Fibroblast of the aortic adventitia (primary cell): Measurements from ENCODE around the gene PRMT5. TPM values are rescaled to one million over a fixed set of nuclear protein-coding genes. Genes with fewer than 3 reads are reported as not detected.

Source experiments
- DNase-seq: peaks from one replicate; pipeline ENCODE4 v3.0.0-alpha.2; 2010; ENCODE audit warnings: low read depth
- H3K4me3 ChIP-seq: 2 replicates; pipeline ENCODE4 v1.5.1; 2011; ENCODE audit warnings: low read depth, mild to moderate bottlenecking, control low read depth, low read length, moderate library complexity
- total RNA-seq: library from RNA; depleted of rRNA; stranded (reverse); fragments of >200 nt; gene quantifications from 2 replicates; pipeline ENCODE4 v1.2.3, GENCODE V29; 2012; ENCODE audit warnings: low replicate concordance
- TF ChIP-seq, protein P1 (sequence below): IDR thresholded peaks from 2 replicates; pipeline ENCODE4 v1.5.1; 2011; ENCODE audit warnings: mild to moderate bottlenecking, low read length, control low read depth, inconsistent platforms; ENCODE audit not compliant: insufficient read depth

Gene PRMT5
- total RNA-seq, 1 donor, result 53.5 TPM

DNA sequence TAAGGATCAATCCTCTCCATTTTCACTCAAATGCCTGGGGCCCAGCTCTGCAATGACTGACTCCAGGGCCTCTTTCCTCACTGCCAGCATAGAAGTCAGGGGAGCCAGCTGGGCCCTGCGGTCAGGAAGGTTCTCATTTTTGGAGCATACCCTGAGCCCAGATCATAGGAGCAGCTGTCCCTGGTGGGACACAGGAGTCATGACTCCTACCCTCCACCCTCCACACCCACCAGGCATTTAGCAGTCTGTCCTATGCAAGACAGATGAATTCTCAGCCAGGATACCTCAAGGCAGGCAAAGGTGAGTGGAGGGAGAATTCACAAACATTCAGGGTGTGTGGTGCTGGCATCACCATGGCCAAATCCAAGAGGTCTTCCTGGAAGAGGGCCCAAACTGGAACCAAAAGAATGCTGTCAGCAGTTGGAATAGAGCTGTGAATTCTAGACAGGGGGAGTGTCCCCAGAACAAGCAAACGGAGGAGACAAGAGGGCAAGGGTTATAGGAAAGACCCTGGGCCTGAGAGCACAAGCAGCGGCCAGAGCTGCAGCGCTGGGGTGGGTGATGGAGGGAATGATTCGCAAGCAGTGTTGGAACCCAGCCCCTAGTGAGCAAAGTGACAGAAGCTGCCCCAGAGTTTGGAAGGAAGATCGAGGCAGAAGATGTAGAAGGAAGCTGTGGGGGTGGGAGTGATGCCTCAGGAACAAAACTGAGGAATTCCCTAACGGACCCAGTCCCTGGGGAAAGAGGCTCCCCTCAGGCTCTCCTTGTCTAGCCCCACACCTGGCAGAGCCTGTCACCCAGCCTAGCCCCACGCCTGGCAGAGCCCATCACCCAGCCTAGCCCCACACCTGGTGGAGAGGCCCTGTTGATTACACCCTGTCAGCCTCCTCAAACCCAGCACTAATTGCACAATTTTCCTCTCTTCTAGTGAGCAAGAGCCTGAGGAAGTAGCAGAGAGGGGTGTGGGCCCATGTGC is 50.6 kb downstream of the PRMT5 start:
- TF ChIP-seq, protein P1, sequence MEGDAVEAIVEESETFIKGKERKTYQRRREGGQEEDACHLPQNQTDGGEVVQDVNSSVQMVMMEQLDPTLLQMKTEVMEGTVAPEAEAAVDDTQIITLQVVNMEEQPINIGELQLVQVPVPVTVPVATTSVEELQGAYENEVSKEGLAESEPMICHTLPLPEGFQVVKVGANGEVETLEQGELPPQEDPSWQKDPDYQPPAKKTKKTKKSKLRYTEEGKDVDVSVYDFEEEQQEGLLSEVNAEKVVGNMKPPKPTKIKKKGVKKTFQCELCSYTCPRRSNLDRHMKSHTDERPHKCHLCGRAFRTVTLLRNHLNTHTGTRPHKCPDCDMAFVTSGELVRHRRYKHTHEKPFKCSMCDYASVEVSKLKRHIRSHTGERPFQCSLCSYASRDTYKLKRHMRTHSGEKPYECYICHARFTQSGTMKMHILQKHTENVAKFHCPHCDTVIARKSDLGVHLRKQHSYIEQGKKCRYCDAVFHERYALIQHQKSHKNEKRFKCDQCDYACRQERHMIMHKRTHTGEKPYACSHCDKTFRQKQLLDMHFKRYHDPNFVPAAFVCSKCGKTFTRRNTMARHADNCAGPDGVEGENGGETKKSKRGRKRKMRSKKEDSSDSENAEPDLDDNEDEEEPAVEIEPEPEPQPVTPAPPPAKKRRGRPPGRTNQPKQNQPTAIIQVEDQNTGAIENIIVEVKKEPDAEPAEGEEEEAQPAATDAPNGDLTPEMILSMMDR, result no peak
- DNase-seq, result no peak
- no peak overlapping the region for H3K4me3 ChIP-seq

DNA sequence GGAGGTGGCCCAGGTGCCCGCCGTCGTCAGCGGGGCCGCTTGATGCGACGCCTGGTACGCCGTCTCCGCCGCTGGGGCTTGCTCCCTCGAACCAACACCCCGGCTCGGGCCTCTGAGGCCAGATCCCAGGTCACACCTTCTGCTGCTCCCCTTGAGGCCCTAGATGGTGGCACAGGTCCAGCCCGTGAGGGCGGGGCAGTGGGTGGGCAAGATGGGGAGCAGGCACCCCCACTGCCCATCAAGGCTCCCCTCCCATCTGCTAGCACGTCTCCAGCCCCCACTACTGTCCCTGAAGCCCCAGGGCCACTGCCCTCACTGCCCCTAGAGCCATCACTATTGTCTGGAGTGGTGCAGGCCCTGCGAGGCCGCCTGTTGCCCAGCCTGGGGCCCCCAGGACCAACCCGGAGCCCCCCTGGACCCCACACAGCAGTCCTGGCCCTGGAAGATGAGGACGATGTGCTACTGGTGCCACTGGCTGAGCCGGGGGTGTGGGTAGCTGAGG is 52.1 kb downstream of the PRMT5 start:
- no peak overlapping the region for H3K4me3 ChIP-seq
- TF ChIP-seq, protein P1, result no peak
- no peak for DNase-seq

DNA sequence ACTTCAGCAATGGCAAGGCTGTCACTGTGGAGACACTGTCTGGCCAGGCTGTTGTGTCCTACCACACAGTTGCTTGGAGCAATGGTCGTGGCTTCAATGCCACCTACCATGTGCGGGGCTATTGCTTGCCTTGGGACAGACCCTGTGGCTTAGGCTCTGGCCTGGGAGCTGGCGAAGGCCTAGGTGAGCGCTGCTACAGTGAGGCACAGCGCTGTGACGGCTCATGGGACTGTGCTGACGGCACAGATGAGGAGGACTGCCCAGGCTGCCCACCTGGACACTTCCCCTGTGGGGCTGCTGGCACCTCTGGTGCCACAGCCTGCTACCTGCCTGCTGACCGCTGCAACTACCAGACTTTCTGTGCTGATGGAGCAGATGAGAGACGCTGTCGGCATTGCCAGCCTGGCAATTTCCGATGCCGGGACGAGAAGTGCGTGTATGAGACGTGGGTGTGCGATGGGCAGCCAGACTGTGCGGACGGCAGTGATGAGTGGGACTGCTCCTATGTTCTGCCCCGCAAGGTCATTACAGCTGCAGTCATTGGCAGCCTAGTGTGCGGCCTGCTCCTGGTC is 53.3 kb downstream of the PRMT5 start:
- TF ChIP-seq, protein P1, result no peak
- no peak overlapping the region for H3K4me3 ChIP-seq
- DNase-seq, result no peak

DNA sequence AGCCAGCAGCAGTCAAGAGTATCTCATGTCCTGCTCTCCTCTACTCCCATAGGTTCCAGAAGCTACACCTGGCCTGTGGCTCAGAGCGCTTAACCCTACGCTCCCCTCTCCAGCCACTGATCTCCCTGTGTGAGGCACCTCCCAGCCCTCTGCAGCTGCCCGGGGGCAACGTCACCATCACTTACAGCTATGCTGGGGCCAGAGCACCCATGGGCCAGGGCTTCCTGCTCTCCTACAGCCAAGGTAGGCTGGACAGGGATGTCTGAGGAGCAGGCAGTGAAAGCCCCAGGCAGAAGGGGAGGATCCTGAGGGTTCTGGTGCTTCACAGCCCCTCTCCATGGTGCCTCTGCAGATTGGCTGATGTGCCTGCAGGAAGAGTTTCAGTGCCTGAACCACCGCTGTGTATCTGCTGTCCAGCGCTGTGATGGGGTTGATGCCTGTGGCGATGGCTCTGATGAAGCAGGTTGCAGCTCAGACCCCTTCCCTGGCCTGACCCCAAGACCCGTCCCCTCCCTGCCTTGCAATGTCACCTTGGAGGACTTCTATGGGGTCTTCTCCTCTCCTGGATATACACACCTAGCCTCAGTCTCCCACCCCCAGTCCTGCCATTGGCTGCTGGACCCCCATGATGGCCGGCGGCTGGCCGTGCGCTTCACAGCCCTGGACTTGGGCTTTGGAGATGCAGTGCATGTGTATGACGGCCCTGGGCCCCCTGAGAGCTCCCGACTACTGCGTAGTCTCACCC is 54.0 kb downstream of the PRMT5 start:
- TF ChIP-seq, protein P1, result no peak
- no peak overlapping the region for H3K4me3 ChIP-seq
- no peak for DNase-seq

DNA sequence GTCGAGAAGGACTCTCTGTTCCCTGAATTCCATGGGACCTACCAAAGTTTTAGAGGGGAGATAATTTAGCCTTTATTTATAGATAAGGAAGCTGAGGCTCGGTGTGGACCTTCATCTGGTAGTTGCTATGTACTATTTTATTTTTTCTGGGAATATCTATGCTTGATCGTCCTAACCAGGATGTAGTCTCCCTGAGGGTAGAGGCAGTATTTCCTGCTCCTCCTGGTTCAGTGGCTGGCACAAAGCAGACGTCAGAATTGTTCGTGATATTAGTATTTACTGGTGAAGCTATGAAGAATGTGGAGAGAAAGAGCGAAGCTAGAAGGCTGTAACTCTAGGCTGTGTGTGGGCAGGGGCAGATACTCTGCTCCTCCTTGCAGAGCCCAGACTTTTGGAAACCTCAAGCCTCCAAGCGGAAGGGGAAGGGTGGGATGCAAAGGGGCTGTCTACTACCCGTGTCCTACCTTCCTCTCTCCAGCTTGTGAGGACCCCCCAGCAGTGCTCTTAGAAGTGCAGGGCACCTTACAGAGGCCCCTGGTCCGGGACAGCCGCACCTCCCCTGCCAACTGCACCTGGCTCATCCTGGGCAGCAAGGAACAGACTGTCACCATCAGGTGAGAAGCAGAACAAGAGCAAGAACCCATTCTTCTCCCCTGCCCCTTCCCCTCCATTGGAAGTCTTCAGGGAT is 56.2 kb downstream of the PRMT5 start:
- peak overlapping the region; percentile 86 for H3K4me3 ChIP-seq
- TF ChIP-seq, protein P1, result no peak
- DNase-seq, result no peak
